ENCODE results near the gene SLC16A13.

- TF ChIP-seq CTCF (IDR thresholded peaks at IDR 0.05) (no peak), POLR2A (IDR thresholded peaks at IDR 0.05) (no peak)
Observed at GRCh38 chr17:6997171-6997570, 38.6 kb upstream of the SLC16A13 start.

All from heart left ventricle (tissue), 13 donors.